NCI-H146 (cell line): ENCODE measurements around the gene C5orf47.

ENCODE experiments used
- DNase-seq: peaks from one replicate; lab custom pipeline; 2025; lab: John Stamatoyannopoulos, UW

Gene C5orf47

DNA sequence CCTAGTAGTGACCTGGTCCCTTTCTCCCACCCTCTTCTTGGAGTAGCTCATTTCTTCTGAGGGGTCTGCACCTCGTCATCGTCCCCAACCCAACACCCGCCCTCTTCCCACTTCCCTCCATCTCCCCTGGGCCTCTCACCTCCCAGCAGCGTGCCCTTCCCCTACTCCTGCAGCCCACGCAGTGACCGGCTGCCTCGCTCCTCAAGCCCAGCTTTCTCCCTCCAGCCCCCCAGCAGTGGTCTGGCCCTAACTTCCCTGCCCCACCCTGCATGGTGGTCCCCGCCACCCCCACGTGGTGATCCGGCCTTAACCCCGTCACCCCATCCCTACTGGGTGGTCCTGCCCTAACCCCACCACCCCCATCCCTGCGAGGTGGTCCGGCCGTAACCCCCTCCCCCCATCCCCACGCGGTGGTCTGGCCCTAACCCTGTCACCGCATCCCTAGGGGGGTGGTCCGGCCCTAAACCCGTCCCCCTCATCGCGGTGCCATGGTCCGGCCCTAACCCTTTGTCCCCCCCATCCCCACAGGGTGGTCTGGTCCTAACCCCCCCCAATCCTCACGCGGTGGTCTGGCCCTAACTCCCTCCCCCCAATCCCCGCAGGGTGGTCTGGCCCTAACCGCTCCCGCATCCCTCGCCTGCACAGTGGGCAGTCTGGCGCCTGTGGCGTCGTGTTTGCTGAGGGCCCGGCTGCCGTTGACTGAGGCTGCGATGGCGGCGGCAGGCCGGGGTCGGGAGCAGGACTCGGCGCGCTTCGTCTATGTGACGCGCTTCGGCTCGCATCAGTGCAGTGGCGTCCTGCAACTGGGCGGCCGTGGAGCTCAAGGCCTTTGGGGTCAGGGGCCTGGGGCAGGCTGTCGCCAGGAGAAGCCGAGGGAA is at the start of gene C5orf47:
Gene C5orf47 (plus strand): TSS at position 617 of the 878 bp plus-strand sequence. CDS start 94 bp downstream, at position 711.
- no peak for DNase-seq

- DNase-seq = no peak
Measured at GRCh38 chr5:173940269-173940668, 48.7 kb upstream of the C5orf47 start.

GRCh38 chr5:173941102-173941501 is 47.9 kb upstream of the C5orf47 start:
- DNase-seq = no peak

DNA sequence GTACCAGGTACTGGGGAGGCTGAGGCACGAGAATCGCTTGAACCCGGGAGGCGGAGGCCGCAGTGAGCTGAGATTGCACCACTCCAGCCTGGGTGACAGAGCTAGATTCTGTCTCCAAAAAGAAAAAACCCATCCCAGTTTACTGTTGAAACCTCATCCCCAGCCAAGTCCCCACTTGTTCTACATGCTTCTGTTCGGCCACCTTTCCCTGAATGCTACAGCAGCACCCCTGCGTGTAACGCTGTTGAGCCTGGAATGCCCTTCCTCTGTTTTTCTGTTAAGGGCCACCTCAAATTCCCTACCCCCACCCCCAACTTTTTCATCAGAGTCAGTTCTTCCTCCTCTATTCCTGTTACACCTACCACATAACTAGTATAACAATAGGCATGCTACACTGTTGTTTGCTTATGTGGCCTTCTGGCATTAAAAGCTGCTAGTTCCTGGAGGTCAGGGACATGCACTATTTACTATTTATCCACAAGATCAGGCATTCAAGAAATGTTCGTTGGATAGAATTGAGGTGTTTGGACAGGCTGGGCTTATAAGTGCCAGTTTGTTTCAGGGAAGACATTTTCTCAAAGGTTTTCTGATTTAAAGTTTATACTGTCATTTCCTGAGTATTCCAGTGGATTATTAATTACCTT is 47.1 kb upstream of the C5orf47 start:
- no peak for DNase-seq

GRCh38 chr5:173944511-173944910 is 44.5 kb upstream of the C5orf47 start:
- DNase-seq = no peak

- DNase-seq = no peak
Measured at GRCh38 chr5:173945160-173945559, 43.8 kb upstream of the C5orf47 start.

- no peak for DNase-seq
Measured at GRCh38 chr5:173946323-173946722, 42.6 kb upstream of the C5orf47 start.

DNA sequence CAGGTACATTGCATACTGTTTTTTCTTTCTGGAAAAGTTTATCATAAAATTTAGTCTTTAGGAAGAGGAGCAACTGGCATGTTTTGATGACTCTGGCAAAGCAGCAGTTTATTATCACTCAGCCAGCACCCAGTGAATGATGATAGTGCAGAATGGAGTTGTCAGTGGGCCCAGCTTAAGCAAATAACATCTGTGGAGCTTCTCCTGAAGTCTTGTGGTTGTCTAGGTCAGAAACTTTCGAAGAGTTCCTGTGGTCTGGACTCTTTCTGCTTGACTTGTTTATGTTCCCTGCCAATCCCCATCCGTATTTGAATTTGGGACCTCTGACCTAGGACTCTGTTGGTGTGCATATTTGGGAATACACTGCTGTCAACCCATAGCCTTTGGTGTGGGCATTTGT is 38.1 kb upstream of the C5orf47 start:
- no peak for DNase-seq

DNA sequence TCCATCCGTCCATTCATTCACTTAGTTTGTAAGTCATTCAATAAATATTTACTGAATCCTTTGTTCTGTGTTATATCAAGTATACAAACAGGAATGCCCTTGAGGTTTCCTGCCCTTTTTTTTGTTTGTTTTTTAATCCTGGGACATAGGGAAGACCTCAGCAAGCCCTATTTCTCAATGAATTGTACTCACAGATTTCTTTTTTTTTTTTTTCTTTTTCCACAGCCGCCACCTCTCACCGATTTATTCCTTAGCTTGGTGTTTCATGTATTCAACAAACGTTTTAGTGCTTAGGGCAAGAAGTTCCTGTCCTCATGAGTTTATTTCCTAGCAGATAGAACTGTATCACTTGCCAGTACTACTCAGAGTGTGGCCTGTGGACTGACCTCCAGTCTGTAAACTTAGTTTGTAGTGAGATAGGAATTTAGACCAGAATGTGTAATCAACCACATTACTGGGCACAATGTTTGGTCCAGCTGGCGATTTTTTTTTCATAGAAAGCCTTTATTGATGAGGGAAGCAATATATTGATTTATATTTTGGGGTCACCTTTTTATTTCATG is 35.4 kb upstream of the C5orf47 start:
- DNase-seq = no peak

DNA sequence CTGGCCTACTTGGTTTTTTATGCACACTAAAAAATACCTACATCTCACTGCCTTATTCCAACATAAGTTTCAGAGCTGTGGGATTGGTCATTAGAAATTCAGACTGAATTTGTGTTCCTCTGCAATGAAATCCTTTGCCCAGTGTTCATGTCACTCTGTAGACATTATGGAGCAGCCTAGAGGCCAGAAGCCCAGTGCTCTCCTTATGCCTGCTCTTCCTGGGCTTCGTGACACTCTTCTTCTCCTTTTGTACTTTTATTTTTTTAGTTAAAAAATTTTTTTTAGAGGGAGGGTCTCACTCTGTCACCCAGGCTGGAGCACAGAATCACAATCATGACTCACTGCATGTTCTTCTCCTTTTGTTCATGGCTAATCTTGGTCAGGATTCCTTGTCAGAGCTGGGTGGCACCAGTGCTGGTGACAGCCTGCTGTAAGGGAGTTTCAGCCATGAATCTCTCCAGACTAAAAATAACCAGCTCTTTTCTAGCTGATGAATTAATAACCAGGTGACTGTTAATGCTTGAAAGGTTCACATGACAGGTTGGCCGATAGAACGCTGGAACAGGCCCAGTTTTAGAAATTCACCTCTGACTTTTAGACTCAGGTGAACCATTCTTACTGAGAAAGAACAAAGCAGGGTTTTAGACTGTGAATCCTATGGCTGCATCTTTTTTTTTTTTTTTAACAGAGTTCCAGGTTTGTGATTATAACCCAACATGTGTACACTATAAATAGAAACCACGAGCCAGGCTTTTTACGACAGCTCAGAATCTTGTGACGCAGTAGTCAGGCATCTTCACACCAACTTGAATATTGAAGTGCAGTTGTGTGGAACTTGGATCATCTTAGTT is 34.1 kb upstream of the C5orf47 start:
- DNase-seq = no peak

GRCh38 chr5:173960986-173961385 is 28.0 kb upstream of the C5orf47 start:
- no peak for DNase-seq

- no peak for DNase-seq
Measured at GRCh38 chr5:173961418-173961817, 27.6 kb upstream of the C5orf47 start.

DNA sequence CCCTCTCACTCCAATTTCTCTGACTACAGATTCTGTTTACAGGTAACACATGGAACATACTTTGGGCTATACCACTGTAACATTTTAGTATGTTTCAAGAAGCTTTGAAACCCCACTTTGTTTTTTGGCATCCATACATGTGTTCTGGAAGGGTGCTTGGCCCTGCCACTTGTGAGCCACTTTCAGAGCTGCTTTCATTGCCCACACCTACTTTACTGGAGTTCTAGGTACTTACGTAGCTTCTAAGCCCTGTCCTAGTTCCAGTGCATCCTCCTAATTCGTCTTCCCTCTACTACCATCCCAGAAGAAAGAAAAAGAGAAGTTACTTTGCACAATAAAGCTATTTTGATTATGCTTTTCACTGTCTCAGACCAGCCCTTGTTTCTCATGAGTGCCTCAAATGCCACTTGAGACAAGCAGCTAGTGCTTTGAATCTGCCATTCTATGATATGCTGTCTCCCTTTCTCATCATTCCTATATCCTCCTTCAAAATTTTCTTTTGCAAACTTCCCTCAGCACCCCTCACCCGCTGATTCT is 26.5 kb upstream of the C5orf47 start:
- no peak for DNase-seq

DNA sequence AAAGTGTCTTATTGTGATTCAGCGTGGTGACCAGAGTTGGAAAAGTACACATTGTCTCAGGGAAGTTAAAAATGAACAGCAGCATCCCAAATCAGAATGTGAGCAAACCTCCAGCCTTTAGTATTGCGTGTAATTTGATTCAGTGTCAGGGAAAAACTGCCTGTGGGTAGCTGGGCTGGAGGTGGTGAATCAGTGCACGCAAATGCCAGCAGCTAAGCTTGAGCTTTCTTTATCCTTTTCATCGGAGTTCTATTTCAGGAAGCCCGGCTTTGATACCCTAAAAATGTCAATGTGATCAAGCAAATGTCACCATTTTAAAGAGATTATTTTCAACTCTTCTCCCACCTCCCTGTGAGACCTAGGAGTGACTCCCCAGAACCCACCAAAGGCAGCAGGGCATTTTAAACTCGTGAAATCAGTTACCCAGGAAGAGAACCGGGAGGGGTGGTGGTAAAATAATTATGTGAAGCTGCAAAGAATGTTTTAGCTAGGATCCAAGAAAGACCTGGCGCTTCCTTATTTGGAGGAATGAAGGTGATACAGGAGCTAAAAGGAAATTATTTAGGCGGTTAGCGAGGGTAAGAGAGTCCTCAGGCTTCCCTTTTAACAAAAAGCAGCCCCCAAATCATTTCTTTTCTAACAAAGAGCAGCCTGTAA is 25.7 kb upstream of the C5orf47 start:
- peak; percentile 53 for DNase-seq

- DNase-seq = peak; percentile 96
Measured at GRCh38 chr5:173963867-173964441, 25.0 kb upstream of the C5orf47 start.

GRCh38 chr5:173964506-173964905 is 24.5 kb upstream of the C5orf47 start:
- peak; percentile 5 for DNase-seq

- no peak for DNase-seq
Measured at GRCh38 chr5:173967241-173967640, 21.7 kb upstream of the C5orf47 start.

DNA sequence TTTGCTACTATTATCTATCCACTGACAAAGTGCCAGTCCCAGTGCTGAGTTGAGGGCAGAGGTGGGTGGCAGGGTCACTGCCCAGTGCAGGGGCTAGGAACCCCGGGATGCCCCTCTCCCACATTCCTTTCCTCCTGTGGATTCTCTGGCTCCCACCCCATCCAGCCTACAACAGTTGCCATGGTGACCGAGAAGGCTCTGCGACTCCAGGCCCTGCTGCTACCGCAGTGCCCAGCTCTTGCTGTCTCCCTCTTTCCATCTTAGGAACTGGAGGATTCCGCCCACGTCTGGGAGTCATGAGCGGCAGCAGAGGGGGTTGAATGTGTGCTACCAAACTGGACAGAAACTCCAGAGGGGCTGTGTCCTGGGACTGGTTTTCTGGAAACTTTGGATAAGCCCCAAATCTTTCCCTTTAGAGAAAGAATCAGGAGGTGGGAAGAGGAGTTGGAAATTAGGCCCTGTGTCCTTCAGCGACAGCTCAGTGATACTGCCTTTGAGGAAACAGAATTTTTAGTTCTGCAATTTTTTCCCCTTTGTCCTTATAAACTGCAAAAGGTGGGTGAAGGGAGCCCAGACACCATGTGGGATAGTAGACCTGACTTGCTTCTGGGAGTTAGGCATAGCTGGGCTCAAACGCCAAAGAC is 20.7 kb upstream of the C5orf47 start:
- no peak for DNase-seq

GRCh38 chr5:173969167-173970049 is 19.6 kb upstream of the C5orf47 start:
- peak; percentile 9 for DNase-seq
